HepG2 (cell line): ENCODE measurements around the gene NABP2. TPM values are rescaled to one million over a fixed set of nuclear protein-coding genes. Genes with fewer than 3 reads are reported as not detected.
A peak's percentile ranks its signal among the peaks of the same experiment; 100 is the strongest.

ENCODE experiments used
- ATF7-NPFF ChIP-seq: sonication (generic); formaldehyde crosslinking; IDR thresholded peaks from 2 replicates; pipeline ENCODE4 v1.8.1; 2023; ENCODE audit warnings: mild to moderate bottlenecking, low read depth, missing genetic modification reagents, moderate library complexity
- BORCS8-MEF2B ChIP-seq: sonication (generic); formaldehyde crosslinking; IDR thresholded peaks from 2 replicates; pipeline ENCODE4 v1.8.0; 2022; ENCODE audit warnings: mild to moderate bottlenecking, missing genetic modification reagents
- ETV5 ChIP-seq: IDR thresholded peaks from 2 replicates; pipeline ENCODE4 v1.6.1; 2018; ENCODE audit warnings: missing biosample characterization, missing genetic modification reagents, inconsistent platforms, borderline replicate concordance
- GATAD1 ChIP-seq: IDR thresholded peaks from 2 replicates; pipeline ENCODE4 v1.6.1; 2016; ENCODE audit warnings: missing genetic modification reagents, missing compliant biosample characterization
- KDM3A ChIP-seq: IDR thresholded peaks from 2 replicates; pipeline ENCODE4 v1.6.1; 2018; ENCODE audit warnings: low read depth, missing compliant biosample characterization
- NFKB2 ChIP-seq: sonication (generic); formaldehyde crosslinking; IDR thresholded peaks from 2 replicates; pipeline ENCODE4 v1.4.0; 2020; ENCODE audit warnings: missing genetic modification reagents, borderline replicate concordance
- POLR2AphosphoS5 ChIP-seq: IDR thresholded peaks from 2 replicates; pipeline ENCODE4 v1.6.1; 2012; ENCODE audit warnings: low read depth, low read length
- RAD51 ChIP-seq: fragments of 450-650 bp; IDR thresholded peaks from 2 replicates; pipeline ENCODE4 v1.6.1; 2016; ENCODE audit warnings: borderline replicate concordance
- SIN3A ChIP-seq: IDR thresholded peaks from 2 replicates; pipeline ENCODE4 v1.6.1; 2011; ENCODE audit warnings: low read depth, mild to moderate bottlenecking, control low read depth, low read length, borderline replicate concordance
- SKI ChIP-seq: fragments of 450-650 bp; IDR thresholded peaks from one replicate; pipeline ENCODE4 v1.6.1; 2018; ENCODE audit warnings: mild to moderate bottlenecking; ENCODE audit not compliant: partially characterized antibody
- SMAD9 ChIP-seq: sonication (generic); formaldehyde crosslinking; IDR thresholded peaks from 2 replicates; pipeline ENCODE4 v1.5.1; 2020; ENCODE audit warnings: mild to moderate bottlenecking, missing genetic modification reagents
- SNAPC2 ChIP-seq: sonication (generic); formaldehyde crosslinking; IDR thresholded peaks from 2 replicates; pipeline ENCODE4 v1.8.1; 2022; ENCODE audit warnings: mild to moderate bottlenecking, missing genetic modification reagents
- SNRNP70 ChIP-seq: fragments of 200-400 bp; formaldehyde crosslinking; IDR thresholded peaks from 2 replicates; pipeline ENCODE4 v1.6.1; 2017; ENCODE audit warnings: mild to moderate bottlenecking, low read depth, low read length, moderate library complexity
- SRSF1 ChIP-seq: fragments of 200-400 bp; formaldehyde crosslinking; optimal IDR thresholded peaks from 2 replicates; pipeline ENCODE3; 2017; ENCODE audit warnings: mild to moderate bottlenecking, low read depth, low read length, moderate library complexity
- TBP ChIP-seq: sonication (generic); formaldehyde crosslinking; IDR thresholded peaks from 2 replicates; pipeline ENCODE4 v1.5.0; 2020; ENCODE audit warnings: missing genetic modification reagents
- TBX3 ChIP-seq: fragments of 450-650 bp; IDR thresholded peaks from 2 replicates; pipeline ENCODE4 v1.6.1; 2017; ENCODE audit warnings: antibody characterized with exemption, mild to moderate bottlenecking, inconsistent platforms, borderline replicate concordance
- ZIK1 ChIP-seq: sonication (generic); formaldehyde crosslinking; IDR thresholded peaks from 2 replicates; pipeline ENCODE4 v1.5.0; 2020; ENCODE audit warnings: mild to moderate bottlenecking, low read depth, missing genetic modification reagents, borderline replicate concordance
- ZNF260 ChIP-seq: sonication (generic); formaldehyde crosslinking; IDR thresholded peaks from 2 replicates; pipeline ENCODE4 v1.4.0; 2020; ENCODE audit warnings: missing genetic modification reagents, low read depth, mild to moderate bottlenecking, borderline replicate concordance
- ZNF333 ChIP-seq: sonication (generic); formaldehyde crosslinking; IDR thresholded peaks from 2 replicates; pipeline ENCODE4 v1.4.0; 2020; ENCODE audit warnings: mild to moderate bottlenecking, missing genetic modification reagents, borderline replicate concordance
- ZNF510 ChIP-seq: sonication (generic); formaldehyde crosslinking; IDR thresholded peaks from 2 replicates; pipeline ENCODE4 v1.4.0; 2020; ENCODE audit warnings: low read depth, mild to moderate bottlenecking, missing genetic modification reagents
- ZNF563 ChIP-seq: sonication (generic); formaldehyde crosslinking; IDR thresholded peaks from 2 replicates; pipeline ENCODE4 v1.8.0; 2022; ENCODE audit warnings: mild to moderate bottlenecking, moderate library complexity, missing genetic modification reagents
- ZNF619 ChIP-seq: sonication (generic); formaldehyde crosslinking; IDR thresholded peaks from 2 replicates; pipeline ENCODE4 v1.4.0; 2020; ENCODE audit warnings: mild to moderate bottlenecking, missing genetic modification reagents
- ZNF672 ChIP-seq: sonication (generic); formaldehyde crosslinking; IDR thresholded peaks from 2 replicates; pipeline ENCODE4 v1.8.1; 2022; ENCODE audit warnings: missing genetic modification reagents
- ZNF761 ChIP-seq: sonication (generic); formaldehyde crosslinking; conservative IDR thresholded peaks from 2 replicates; pipeline ENCODE4 v1.4.0; 2020; ENCODE audit warnings: mild to moderate bottlenecking, missing genetic modification reagents
- polyA plus RNA-seq, 8 experiments: library from polyadenylated mRNA; depleted of rRNA in 3 of 8; stranded (reverse) in 7 of 8; unstranded in 1 of 8; fragments of >200 nt; fragmentation: Illumina TruSeq in 4 of 8; extraction: Trizol in 4 of 8; gene quantifications; 2 replicates each; pipeline versions ENCODE4 v1.2.1 to v1.2.3, GENCODE V29; 2011 to 2016; ENCODE audit warnings: low read depth in 4 of 8, missing spikeins in 1 of 8, mixed read lengths in 1 of 8; ENCODE audit not compliant: insufficient read depth in 1 of 8
- total RNA-seq, 5 experiments: library from RNA; depleted of rRNA; stranded (reverse); fragments of >200 nt; fragmentation: Illumina TruSeq; extraction: Trizol; gene quantifications; 2 replicates each; pipeline ENCODE4 v1.2.3, GENCODE V29; 2016; ENCODE audit warnings: low read depth in 1 of 5
- TF ChIP-seq, protein P1 (sequence below): sonication (generic); formaldehyde crosslinking; IDR thresholded peaks from 2 replicates; pipeline ENCODE4 v1.4.0; 2020; ENCODE audit warnings: mild to moderate bottlenecking, missing genetic modification reagents, borderline replicate concordance
- TF ChIP-seq, protein P2 (sequence below): sonication (generic); formaldehyde crosslinking; IDR thresholded peaks from 2 replicates; pipeline ENCODE4 v1.4.0; 2020; ENCODE audit warnings: mild to moderate bottlenecking, missing genetic modification reagents
- TF ChIP-seq, protein P3 (sequence below): sonication (generic); formaldehyde crosslinking; IDR thresholded peaks from 2 replicates; pipeline ENCODE4 v1.5.0; 2020; ENCODE audit warnings: missing genetic modification reagents
- TF ChIP-seq, protein P4 (sequence below): sonication (generic); formaldehyde crosslinking; IDR thresholded peaks from 2 replicates; pipeline ENCODE4 v1.4.0; 2020; ENCODE audit warnings: missing genetic modification reagents; ENCODE audit errors: not compliant biosample characterization

NABP2 gene
- total and polyA plus RNA-seq, 2 of the 13 experiments (the other 11 are each of a cell fraction or from before 2014, with no cell fraction given) = 33.2 to 35.5 TPM

DNA sequence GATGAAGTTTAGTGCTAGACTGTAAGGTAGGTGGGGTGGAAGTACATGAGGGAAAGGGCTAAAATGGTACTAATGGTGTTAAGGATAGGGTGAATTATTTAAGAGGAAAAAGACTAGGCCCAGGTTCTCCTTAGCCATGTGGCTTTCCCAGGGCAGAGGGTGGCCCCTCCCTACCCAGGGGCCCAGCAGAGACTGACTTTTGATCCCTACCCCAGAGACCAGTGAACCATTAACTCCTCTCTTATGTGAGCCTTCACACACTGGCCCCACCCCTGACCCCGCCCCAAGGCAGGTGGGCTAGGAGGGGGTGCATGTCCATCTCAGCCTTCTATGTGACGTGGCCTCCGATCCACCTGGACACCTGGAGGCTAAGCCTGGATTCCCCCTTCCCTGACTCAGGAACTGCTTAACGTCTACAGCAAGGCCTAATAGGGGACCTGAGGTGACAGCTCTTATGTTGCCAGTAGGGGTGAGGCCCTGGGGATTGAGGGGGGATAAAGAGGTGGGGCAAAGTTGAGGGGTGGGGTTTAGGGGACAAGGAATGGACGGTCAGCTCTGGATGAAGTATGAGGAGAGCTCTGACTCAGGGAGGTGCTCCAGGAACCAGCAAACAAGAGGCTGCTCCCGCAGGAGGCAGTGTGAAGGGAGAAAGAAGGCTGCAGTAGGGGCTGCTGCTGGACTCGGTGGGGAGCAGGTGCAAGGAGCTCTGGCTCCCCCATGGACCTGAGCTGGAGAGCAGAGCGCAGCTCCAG, 6.5 kb downstream of the NABP2 start (continued):
- TF ChIP-seq ZIK1 (CRISPR knock-in tag) = no peak
- TF ChIP-seq, protein P1, sequence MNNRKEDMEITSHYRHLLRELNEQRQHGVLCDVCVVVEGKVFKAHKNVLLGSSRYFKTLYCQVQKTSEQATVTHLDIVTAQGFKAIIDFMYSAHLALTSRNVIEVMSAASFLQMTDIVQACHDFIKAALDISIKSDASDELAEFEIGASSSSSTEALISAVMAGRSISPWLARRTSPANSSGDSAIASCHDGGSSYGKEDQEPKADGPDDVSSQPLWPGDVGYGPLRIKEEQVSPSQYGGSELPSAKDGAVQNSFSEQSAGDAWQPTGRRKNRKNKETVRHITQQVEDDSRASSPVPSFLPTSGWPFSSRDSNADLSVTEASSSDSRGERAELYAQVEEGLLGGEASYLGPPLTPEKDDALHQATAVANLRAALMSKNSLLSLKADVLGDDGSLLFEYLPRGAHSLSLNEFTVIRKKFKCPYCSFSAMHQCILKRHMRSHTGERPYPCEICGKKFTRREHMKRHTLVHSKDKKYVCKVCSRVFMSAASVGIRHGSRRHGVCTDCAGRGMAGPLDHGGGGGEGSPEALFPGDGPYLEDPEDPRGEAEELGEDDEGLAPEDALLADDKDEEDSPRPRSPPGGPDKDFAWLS (CRISPR knock-in tag) = no peak
- TF ChIP-seq ETV5 (CRISPR knock-in tag) = no peak
- TF ChIP-seq TBP (CRISPR knock-in tag) = no peak
- no peak for TF ChIP-seq BORCS8-MEF2B (CRISPR knock-in tag)
- no peak for TF ChIP-seq ZNF672
- TF ChIP-seq SKI = no peak
- TF ChIP-seq ZNF619 (CRISPR knock-in tag) = peak; percentile 31; the same call in 1 of the 2 replicates
- no peak for TF ChIP-seq ZNF333 (CRISPR knock-in tag)
- TF ChIP-seq SMAD9 (CRISPR knock-in tag) = no peak
- TF ChIP-seq ZNF260 (CRISPR knock-in tag) = no peak
- TF ChIP-seq SNRNP70 = no peak
- TF ChIP-seq, protein P2, sequence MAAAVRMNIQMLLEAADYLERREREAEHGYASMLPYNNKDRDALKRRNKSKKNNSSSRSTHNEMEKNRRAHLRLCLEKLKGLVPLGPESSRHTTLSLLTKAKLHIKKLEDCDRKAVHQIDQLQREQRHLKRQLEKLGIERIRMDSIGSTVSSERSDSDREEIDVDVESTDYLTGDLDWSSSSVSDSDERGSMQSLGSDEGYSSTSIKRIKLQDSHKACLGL (CRISPR knock-in tag) = 0 out of 2 replicates have a peak, but pooled peaks have one; percentile 2
- TF ChIP-seq SRSF1 = no peak
- peak; percentile 37; the same call in 1 of the 2 replicates for TF ChIP-seq SNAPC2 (CRISPR knock-in tag)
- TF ChIP-seq, protein P3, sequence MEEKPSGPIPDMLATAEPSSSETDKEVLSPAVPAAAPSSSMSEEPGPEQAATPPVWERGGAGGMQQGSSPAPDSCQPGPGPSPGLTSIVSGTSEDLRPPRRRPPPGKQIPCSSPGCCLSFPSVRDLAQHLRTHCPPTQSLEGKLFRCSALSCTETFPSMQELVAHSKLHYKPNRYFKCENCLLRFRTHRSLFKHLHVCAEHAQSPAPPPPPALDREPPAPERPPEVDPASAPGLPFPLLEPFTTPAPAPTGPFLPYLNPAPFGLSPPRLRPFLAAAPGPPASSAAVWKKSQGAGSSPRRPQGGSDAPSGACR (CRISPR knock-in tag) = 0 out of 2 replicates have a peak, but pooled peaks have one; percentile 73
- no peak for TF ChIP-seq ZNF510 (CRISPR knock-in tag)
- peak; percentile 25; the same call in 1 of the 2 replicates for TF ChIP-seq SIN3A
- TF ChIP-seq POLR2AphosphoS5 = peak; percentile 91
- TF ChIP-seq NFKB2 (CRISPR knock-in tag) = no peak
- no peak for TF ChIP-seq ATF7-NPFF (CRISPR knock-in tag)
- 0 out of 2 replicates have a peak, but pooled peaks have one; percentile 46 for TF ChIP-seq ZNF761
- TF ChIP-seq TBX3 = 0 out of 2 replicates have a peak, but pooled peaks have one; percentile 6
- TF ChIP-seq GATAD1 (CRISPR knock-in tag) = peak; percentile 21
- no peak for TF ChIP-seq ZNF563 (CRISPR knock-in tag)
- TF ChIP-seq, protein P4, sequence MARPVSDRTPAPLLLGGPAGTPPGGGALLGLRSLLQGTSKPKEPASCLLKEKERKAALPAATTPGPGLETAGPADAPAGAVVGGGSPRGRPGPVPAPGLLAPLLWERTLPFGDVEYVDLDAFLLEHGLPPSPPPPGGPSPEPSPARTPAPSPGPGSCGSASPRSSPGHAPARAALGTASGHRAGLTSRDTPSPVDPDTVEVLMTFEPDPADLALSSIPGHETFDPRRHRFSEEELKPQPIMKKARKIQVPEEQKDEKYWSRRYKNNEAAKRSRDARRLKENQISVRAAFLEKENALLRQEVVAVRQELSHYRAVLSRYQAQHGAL (CRISPR knock-in tag) = peak; percentile 39
- TF ChIP-seq RAD51 = no peak
- no peak for TF ChIP-seq KDM3A
